ENCODE results near the gene FGFR1OP2. TPM values are rescaled to one million over a fixed set of nuclear protein-coding genes. Genes with fewer than 3 reads are reported as not detected.

FGFR1OP2 gene
- total and polyA plus RNA-seq, 2 of the 8 experiments (the other 6 are each of a cell fraction or from before 2014, with no cell fraction given): 8.8 to 34.4 TPM

DNA sequence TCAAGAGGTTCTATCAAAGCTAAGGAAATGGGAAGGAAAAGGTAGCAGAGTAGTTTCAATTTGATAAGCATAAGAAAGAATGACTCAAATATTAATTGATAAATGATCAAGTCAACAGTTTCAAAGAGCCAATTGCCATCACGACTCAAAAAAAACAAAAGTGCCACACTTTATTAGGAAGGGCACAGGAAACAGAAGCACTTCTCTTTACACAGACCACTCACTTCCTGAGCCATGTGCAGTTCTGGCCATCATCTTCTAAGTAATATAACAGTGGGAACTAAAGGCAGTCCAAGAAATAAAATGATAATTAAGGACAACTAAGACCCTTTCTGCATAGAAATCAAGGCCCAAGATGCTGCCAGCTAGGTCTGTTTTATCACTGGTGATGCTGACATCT is 62.7 kb downstream of the FGFR1OP2 start:
- Histone ChIP-seq H3K9ac (replicated peaks in 1 of 4; ENCODE audit: extremely low read depth in 1 of 4, low read depth in 3 of 4, low read length in 3 of 4) (no peak overlapping the region), H4K8ac (ENCODE audit: extremely low read depth, insufficient read depth, low read length) (no peak overlapping the region), H3K27ac (ENCODE audit: low read depth, low read length) (no peak overlapping the region), H3K23ac (ENCODE audit: insufficient read length) (no peak overlapping the region), H4K91ac (replicated peaks; ENCODE audit: insufficient read length, low read length) (no peak overlapping the region), H3K9me3 (ENCODE audit: insufficient read depth in 2 of 2, low read depth in 1 of 2, low read length in 1 of 2) (no peaks in the 10 kb centered on the region), H3K14ac (ENCODE audit: insufficient read length) (no peak overlapping the region), H3K18ac (ENCODE audit: extremely low read depth, low read length) (no peak overlapping the region), H3K23me2 (ENCODE audit: low read depth, low read length) (peaks cover 5% of the 10 kb centered on the region; the same call in 1 of the 2 replicates), H3K4me1 (replicated peaks in 1 of 4; ENCODE audit: control insufficient read depth in 3 of 4, insufficient read depth in 4 of 4, low read length in 3 of 4) (peaks cover 2 to 8% (median 4%) of the 10 kb centered on the region in 4 experiments; a peak in 5 of 7 replicates), H2BK15ac (ENCODE audit: low read length) (no peak overlapping the region), H3K79me2 (ENCODE audit: control insufficient read depth in 1 of 2, insufficient read depth in 2 of 2, low read length in 2 of 2) (peaks cover 0 to 21% of the 10 kb centered on the region in 2 experiments; a peak in 2 of 4 replicates), H4K5ac (ENCODE audit: insufficient read length, low read depth, low read length) (no peak overlapping the region), H3K4me3 (ENCODE audit: extremely low read depth in 1 of 4, insufficient read depth in 2 of 4, low read depth in 3 of 4, low read length in 4 of 4) (no peak overlapping the region), H2AK5ac (ENCODE audit: low read depth, low read length) (no peak overlapping the region), H3K56ac (replicated peaks; ENCODE audit: insufficient read length, low read depth, low read length) (no peak overlapping the region), H2BK120ac (replicated peaks; ENCODE audit: low read depth, low read length) (no peak overlapping the region), H3K79me1 (ENCODE audit: low read depth, low read length) (peaks cover 5% of the 10 kb centered on the region; the same call in 1 of the 2 replicates), H2BK5ac (ENCODE audit: low read depth, low read length) (no peak overlapping the region), H2AFZ (ENCODE audit: low read length) (no peak overlapping the region), H3K27me3 (replicated peaks in 1 of 4; ENCODE audit: control insufficient read depth in 3 of 4, extremely low read depth in 1 of 4, insufficient read depth in 3 of 4, low read length in 3 of 4) (no peaks in the 10 kb centered on the region), H3K4ac (replicated peaks; ENCODE audit: insufficient read length, low read depth, low read length) (no peak overlapping the region), H2BK12ac (ENCODE audit: low read depth, low read length) (no peak overlapping the region), H3K4me2 (ENCODE audit: insufficient read depth in 1 of 2, low read depth in 2 of 2, low read length in 2 of 2) (no peak overlapping the region), H2BK20ac (ENCODE audit: low read length) (no peak overlapping the region), H3K36me3 (ENCODE audit: control insufficient read depth in 2 of 4, insufficient read depth in 4 of 4, low read length in 3 of 4) (peaks cover 0 to 14% (median 6%) of the 10 kb centered on the region in 4 experiments; a peak in 5 of 8 replicates), H4K20me1 (replicated peaks in 1 of 2; ENCODE audit: control insufficient read depth in 1 of 2, insufficient read depth in 2 of 2, low read length in 2 of 2) (peaks cover 0 to 3% of the 10 kb centered on the region in 2 experiments)
- no peak for FAIRE-seq
- TF ChIP-seq EZH2 (IDR thresholded peaks at IDR 0.05; ENCODE audit: low read depth, low read length, severe bottlenecking) (no peak), NANOG (IDR thresholded peaks at IDR 0.05; ENCODE audit: insufficient read depth, low read depth, low read length, poor library complexity, severe bottlenecking) (no peak), SP1 (IDR thresholded peaks at IDR 0.05; ENCODE audit: low read depth, low read length) (no peak), TBP (IDR thresholded peaks at IDR 0.05; ENCODE audit: low read depth, low read length) (no peak), RFX5 (IDR thresholded peaks at IDR 0.05; ENCODE audit: borderline replicate concordance, low read depth, low read length) (no peak), BACH1 (IDR thresholded peaks at IDR 0.05; ENCODE audit: low read length) (no peak)
- TF ChIP-seq, protein P1, sequence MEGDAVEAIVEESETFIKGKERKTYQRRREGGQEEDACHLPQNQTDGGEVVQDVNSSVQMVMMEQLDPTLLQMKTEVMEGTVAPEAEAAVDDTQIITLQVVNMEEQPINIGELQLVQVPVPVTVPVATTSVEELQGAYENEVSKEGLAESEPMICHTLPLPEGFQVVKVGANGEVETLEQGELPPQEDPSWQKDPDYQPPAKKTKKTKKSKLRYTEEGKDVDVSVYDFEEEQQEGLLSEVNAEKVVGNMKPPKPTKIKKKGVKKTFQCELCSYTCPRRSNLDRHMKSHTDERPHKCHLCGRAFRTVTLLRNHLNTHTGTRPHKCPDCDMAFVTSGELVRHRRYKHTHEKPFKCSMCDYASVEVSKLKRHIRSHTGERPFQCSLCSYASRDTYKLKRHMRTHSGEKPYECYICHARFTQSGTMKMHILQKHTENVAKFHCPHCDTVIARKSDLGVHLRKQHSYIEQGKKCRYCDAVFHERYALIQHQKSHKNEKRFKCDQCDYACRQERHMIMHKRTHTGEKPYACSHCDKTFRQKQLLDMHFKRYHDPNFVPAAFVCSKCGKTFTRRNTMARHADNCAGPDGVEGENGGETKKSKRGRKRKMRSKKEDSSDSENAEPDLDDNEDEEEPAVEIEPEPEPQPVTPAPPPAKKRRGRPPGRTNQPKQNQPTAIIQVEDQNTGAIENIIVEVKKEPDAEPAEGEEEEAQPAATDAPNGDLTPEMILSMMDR (IDR thresholded peaks at IDR 0.05; ENCODE audit: control extremely low read depth in 1 of 3, insufficient read depth in 1 of 3, low read depth in 1 of 3, low read length in 3 of 3): no peak
- 100% methylated on average over 1 of the region's 1 CpG; no CpG with 5 or more reads in 1 of the 2 experiments for WGBS, 2 experiments (ENCODE audit: extremely low coverage in 1 of 2, insufficient coverage in 1 of 2, insufficient read length in 1 of 2, insufficient replicate concordance in 2 of 2, low coverage in 1 of 2, low lambda C conversion rate in 2 of 2, missing lambda C conversion rate in 1 of 2)
- POLR2A ChIA-PET (ENCODE audit: partially characterized antibody): interaction anchor here (1.8 kb wide), 1 partner anchor 10 kb away, joined by 5 read pairs; no protein-coding TSS in a partner anchor
- no peak for DNase-seq (ENCODE audit: low read depth in 1 of 2, low spot score in 2 of 2)
- CTCF ChIA-PET (ENCODE audit: partially characterized antibody): interaction anchor here (0.7 to 2.0 kb wide), 4 partner anchors 13 to 304 kb away, joined by 3 to 6 read pairs (median 4); partner anchors contain the start of gene TM7SF3
